COLO829 (cell line): Measurements from ENCODE around the gene IMPACT.

Experiments
- DNase-seq: peaks from one replicate; pipeline ENCODE4 v3.0.0; 2012; ENCODE audit warnings: low spot score

IMPACT gene

DNA sequence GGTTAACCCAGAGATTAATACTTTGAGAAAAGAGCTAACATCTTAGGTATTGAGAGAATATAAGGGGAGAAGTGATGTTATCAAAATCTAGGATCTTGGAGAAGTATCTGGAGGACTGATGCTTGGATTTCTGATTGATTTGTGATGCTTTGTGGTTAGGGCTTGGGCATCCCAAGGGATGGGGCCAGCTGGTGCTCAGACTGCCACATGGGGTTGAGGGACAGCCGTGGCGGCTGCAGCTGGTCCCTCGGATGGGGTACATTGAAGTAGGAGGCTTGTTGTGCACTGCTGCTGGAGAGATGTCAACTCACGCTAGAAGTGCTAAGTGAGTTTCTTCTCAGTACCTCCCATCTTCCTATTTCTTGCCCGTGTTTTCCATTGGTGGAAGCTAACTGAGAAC, 56.4 kb downstream of the IMPACT start:
- DNase-seq: no peak

DNA sequence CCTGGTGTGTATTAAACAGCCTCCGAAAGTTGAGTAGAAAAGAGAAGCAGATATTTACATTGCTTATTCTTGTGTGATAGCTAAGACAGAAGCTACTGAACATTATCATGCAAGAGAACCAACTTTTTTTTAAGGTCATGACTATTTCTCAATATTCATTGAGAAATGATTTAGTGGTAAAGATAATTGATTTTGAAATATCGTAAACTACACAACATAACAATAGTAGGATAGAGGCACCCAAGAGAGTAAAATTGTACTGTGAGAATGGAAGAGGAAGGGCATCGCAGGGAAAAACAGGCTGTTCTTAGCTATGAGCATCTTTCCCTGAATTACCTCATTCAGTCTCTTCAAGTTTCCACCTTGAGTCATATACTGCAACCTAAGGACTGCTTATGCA, 59.2 kb downstream of the IMPACT start:
- DNase-seq: no peak

- DNase-seq: no peak
Measured at GRCh38 chr18:24486684-24487083, 60.2 kb downstream of the IMPACT start.

DNA sequence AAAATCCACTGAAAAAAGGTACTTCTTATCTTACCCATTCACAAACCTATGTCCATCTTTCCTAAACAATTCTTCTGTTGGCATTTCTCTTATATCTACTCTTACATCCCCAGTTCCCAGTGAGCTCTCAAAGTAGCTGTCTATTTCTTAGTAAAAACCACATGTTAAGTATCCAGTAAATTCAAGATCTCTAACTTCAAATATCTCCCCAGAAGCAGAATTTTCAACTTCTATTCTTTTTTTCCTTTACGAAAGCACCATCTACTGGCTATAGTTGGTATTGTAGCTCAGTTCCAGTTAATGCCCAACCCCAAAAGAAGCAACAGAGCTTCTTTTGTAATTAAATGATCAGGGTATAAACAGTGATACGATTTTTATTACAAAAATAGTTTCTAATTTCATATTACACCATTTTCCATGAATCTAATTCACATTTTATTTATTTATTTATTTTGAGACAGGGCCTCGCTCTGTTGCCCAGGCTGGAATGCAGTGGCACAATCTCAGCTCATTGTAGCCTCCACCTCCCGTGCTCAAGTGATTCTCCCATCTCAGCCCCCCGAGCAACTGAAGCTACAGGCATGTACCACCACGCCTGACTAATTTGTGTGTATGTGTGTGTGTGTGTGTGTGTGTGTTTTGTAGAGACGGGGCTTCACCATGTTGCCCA, 62.5 kb downstream of the IMPACT start:
- peak; percentile 25 for DNase-seq

GRCh38 chr18:24490539-24490938, 64.1 kb downstream of the IMPACT start:
- no peak for DNase-seq

DNA sequence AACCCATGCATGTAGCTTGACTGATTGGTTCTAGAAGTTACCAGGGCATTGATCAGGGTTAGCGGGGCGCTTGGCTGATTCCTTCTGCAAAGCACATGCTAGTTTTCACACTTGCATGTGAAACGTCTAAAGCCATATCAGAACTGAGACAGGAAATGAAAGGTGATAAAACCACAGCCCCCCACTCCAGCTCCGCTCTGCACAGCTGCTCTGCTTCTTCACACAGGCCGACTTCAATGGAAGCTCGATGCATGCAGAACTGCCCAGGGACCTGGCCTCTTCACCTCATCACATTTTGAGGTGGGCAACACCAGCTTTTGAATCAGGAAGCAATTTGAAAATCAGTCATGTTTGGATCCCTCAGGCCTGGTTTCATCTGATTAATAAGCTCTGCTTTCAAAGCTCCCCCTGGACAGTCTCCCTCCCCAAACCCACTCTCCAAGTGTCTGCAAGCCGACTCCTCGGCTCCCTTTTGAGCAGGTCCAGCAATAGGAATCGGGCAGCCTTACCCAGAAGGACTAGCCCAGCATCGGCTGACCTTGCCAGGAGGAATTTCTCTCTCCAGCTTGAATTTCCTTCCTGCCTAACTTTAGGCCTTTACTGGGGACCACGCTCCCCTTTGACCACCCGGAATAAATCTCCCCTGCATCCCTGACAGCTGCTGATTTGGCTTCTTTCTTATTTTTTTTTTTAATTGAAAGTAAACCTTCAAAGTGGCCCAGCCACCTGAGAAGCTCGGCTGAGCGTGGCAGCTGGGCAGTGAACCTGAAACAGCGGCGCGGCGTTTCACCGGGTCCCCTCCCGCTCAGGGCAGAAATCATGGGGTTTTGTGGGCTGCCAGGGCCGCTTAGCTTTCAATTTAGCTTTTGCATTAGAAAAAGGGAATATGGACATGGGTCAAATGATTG, 65.7 kb downstream of the IMPACT start:
- no peak for DNase-seq

DNA sequence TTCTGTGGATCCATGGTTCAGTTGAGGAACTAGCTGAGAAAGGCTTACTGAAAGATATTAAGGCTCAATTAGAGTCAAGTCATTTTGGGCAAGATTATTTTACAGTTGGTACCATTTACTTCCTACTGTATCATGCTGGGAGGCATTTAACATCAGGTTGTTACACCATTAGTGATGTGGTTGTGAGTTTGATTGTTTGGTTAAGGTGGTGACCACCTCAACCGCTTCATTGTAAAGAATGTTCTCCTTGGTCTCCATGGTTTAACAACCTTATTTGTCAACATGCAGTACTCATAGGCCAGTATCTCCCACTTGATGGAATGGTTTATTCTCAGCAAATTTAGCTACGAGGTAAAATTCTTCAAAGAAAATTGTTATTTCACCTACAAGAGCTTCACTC, 68.1 kb downstream of the IMPACT start:
- no peak for DNase-seq

DNA sequence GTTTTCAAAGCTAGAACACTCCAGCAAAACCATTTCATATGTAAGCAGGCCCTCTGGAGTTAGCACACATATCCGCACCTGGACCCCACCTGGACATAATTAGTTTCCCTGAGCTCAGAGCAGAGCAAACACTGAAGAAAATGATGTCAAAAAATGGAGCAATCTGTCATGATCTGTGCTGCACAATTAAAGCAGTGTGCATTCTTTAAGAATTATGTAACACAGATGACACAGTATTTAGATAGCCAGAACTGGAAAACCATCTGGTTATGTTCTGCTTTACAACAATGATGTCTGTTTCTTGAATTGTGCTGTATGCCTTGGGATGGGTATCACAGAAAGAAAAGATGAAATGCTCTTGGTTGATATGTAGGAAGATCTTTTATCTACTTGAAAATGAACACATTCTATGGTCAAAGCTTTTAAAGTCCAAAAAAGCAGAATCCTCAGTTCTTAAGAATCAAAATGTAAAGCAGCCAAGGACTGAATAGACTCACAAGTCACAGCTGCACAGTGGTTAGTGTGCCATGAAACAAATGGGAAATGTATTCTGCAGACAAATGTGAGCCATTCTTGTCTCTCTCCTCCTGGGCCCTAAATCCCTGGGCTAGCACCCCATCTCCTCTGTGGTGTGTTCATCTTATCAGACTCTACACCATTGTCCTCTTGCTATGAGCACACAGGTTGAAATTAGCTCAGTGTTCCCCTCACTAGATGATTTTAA, 70.7 kb downstream of the IMPACT start:
- no peak for DNase-seq

- no peak for DNase-seq
Measured at GRCh38 chr18:24499814-24500213, 73.3 kb downstream of the IMPACT start.

GRCh38 chr18:24500217-24500616, 73.7 kb downstream of the IMPACT start:
- DNase-seq: no peak

DNA sequence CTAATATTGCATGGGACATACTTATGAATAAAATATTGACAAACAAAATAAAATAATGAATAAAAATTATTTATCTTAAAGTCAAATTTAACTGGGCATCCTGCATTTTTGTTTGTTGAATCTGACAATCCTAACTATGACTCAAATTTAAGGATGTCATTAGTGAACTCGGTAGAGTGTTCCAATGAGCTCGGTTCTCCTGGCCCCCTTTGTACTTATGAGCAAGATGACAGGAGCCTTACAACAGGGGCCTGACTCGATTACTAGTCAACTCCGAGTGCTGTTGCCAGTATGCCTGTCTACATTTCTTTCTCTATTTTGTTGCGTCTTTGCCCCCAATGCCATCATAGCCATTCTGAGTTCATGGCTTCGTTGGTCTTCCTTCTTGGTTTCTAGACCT, 74.3 kb downstream of the IMPACT start:
- no peak for DNase-seq

DNA sequence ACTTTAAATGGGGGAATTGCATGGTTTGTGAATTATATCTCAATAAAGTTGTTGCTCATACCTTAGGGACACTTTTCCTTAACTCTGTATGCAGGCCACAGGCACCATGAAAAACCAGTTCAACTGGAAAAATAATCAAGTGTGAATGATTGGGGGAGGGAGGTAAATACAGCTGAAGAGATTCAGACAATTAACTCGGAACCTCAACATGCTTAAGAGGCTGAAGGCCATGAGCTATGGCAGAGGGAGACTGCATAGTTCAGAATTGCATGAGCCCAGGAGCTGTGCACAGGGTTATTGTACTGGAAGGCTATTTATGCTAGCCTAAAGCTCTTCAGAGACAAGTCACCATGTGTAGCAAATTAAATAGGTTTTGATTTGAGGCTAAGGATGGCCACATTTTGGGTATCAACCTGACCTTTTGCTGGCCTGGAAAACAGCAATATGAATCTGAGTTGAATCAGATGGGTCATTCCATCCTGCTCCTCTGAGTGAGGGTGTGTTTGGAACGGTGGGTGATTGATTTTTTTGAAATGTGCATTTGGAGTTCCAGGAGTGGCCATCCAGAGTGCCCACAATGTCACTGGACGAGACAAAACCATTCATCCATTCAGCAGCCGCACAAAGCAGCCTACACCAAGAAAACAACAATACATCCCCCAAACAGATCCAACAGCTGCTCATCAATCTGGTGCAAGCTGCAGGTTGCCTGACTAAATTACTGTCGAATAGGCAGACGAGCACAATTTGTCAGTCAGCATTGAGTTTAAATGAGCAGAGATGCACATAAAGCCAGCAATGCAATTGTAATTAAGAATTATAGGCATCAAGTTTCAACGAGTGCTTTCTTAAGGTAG, 76.4 kb downstream of the IMPACT start:
- DNase-seq: no peak
